A549 (cell line): Measurements from ENCODE around the gene RIPK4. TPM values are rescaled to one million over a fixed set of nuclear protein-coding genes. Genes with fewer than 3 reads are reported as not detected.

ENCODE experiments used
- ATAC-seq, 2 experiments: fragments of 200-7000 bp in 1 of 2; fragments of >200 bp in 1 of 2; cut with Nextera tagmentation in 1 of 2; cut with Tn5 transposase in 1 of 2; 3 replicates each; pipeline versions ENCODE4 v1.8.0 to v1.9.1; 2018 to 2020; ENCODE audit warnings: mild to moderate bottlenecking in 1 of 2, moderate library complexity in 1 of 2
- CTCF ChIA-PET: fragments of 300-600 bp; sonication (Branson Sonifier 250); formaldehyde crosslinking; extraction: SDS; loops from one replicate; lab custom pipeline; 2021; ENCODE audit warnings: antibody characterized with exemption, inconsistent platforms; lab: Yijun Ruan, JAX
- POLR2A ChIA-PET: fragments of 350-600 bp; formaldehyde crosslinking; extraction: SDS; loops from one replicate; lab custom pipeline; 2021; ENCODE audit warnings: antibody characterized with exemption, inconsistent platforms; lab: Yijun Ruan, JAX
- DNase-seq, 2 experiments: peaks; one replicate each; pipeline versions ENCODE4 v3.0.0 to v3.0.0-alpha.2; 2011 to 2016; ENCODE audit warnings: low read depth in 1 of 2, low spot score in 1 of 2
- FAIRE-seq: peaks from 2 replicates; lab custom pipeline; 2011; peaks lifted over from hg19 to GRCh38; lab: Jason Lieb, UNC
- H3K27ac ChIP-seq, 2 experiments: fragments of >200 bp; sonication (Bioruptor Twin); formaldehyde crosslinking; 3 replicates each; pipeline ENCODE4 v1.5.1; 2016 to 2017
- H3K4me1 ChIP-seq: fragments of >200 bp; sonication (Bioruptor Twin); formaldehyde crosslinking; 3 replicates; pipeline ENCODE4 v1.6.1; 2016
- H3K4me2 ChIP-seq: fragments of >200 bp; sonication (Bioruptor Twin); formaldehyde crosslinking; 3 replicates; pipeline ENCODE4 v1.6.1; 2016
- H3K4me3 ChIP-seq: fragments of >200 bp; sonication (Bioruptor Twin); formaldehyde crosslinking; 3 replicates; pipeline ENCODE4 v1.5.1; 2016
- H3K9me3 ChIP-seq: fragments of >200 bp; sonication (Bioruptor Twin); formaldehyde crosslinking; 3 replicates; pipeline ENCODE4 v1.6.1; 2016
- BCL3 ChIP-seq: fragments of >200 bp; sonication (Bioruptor Twin); formaldehyde crosslinking; IDR thresholded peaks from 3 replicates; pipeline ENCODE4 v1.6.1; 2016
- CBX8 ChIP-seq: fragments of 200-600 bp; sonication (generic); IDR thresholded peaks from 2 replicates; pipeline ENCODE4 v1.6.1; 2016
- EHMT2 ChIP-seq: fragments of 200-600 bp; sonication (generic); IDR thresholded peaks from 2 replicates; pipeline ENCODE4 v1.6.1; 2016; ENCODE audit warnings: antibody characterized with exemption, low read depth, mild to moderate bottlenecking, moderate library complexity
- ESRRA ChIP-seq: fragments of 150-350 bp; IDR thresholded peaks from 2 replicates; pipeline ENCODE4 v1.6.1; 2014; ENCODE audit warnings: mild to moderate bottlenecking, low read length, borderline replicate concordance
- HOXB13 ChIP-seq: fragments of 250-450 bp; sonication (Bioruptor Pico); IDR thresholded peaks from 2 replicates; pipeline ENCODE4 v1.5.0; 2020; ENCODE audit warnings: low read depth, mild to moderate bottlenecking, moderate library complexity
- MYC ChIP-seq: IDR thresholded peaks from 2 replicates; pipeline ENCODE4 v1.6.1; 2012; ENCODE audit warnings: mild to moderate bottlenecking, inconsistent platforms, low read length, improper control_type of control experiment, borderline replicate concordance
- NPAS2 ChIP-seq: fragments of 250-450 bp; sonication (Bioruptor Pico); IDR thresholded peaks from 2 replicates; pipeline ENCODE4 v1.8.0; 2022; ENCODE audit warnings: mild to moderate bottlenecking, moderate library complexity, borderline replicate concordance
- PHF8 ChIP-seq: fragments of 200-600 bp; sonication (generic); IDR thresholded peaks from 2 replicates; pipeline ENCODE4 v1.6.1; 2016; ENCODE audit warnings: low read depth, mild to moderate bottlenecking, antibody characterized with exemption, moderate library complexity, borderline replicate concordance
- POLR2A ChIP-seq: IDR thresholded peaks from 2 replicates; pipeline ENCODE4 v1.6.1; 2012; ENCODE audit warnings: mild to moderate bottlenecking, low read length
- RAD21 ChIP-seq, 2 experiments: fragments of >200 bp in 1 of 2; sonication (Bioruptor Twin) in 1 of 2; formaldehyde crosslinking in 1 of 2; IDR thresholded peaks in 1 of 2; conservative IDR thresholded peaks in 1 of 2; 2 replicates in 1 of 2; 3 replicates in 1 of 2; pipeline ENCODE4 v1.6.1; 2012 to 2018; ENCODE audit warnings: inconsistent platforms in 1 of 2
- RARB ChIP-seq: fragments of 250-450 bp; sonication (Bioruptor Pico); IDR thresholded peaks from 2 replicates; pipeline ENCODE4 v1.8.0; 2021; ENCODE audit warnings: mild to moderate bottlenecking, moderate library complexity
- SREBF2 ChIP-seq: fragments of 450-650 bp; IDR thresholded peaks from 2 replicates; pipeline ENCODE4 v1.6.1; 2014; ENCODE audit warnings: mild to moderate bottlenecking, moderate library complexity
- TP53 ChIP-seq: fragments of 250-450 bp; sonication (Bioruptor Pico); IDR thresholded peaks from 2 replicates; pipeline ENCODE4 v1.5.0; 2021; ENCODE audit warnings: mild to moderate bottlenecking, moderate library complexity
- WGBS: methylation state at CpG from one replicate; pipeline ENCODE4 v1.1.6; 2017; ENCODE audit errors: missing lambda C conversion rate; 5-methylcytosine and 5-hydroxymethylcytosine counted together
- polyA plus RNA-seq, 4 experiments: library from polyadenylated mRNA; depleted of rRNA in 3 of 4; stranded (reverse); fragments of >200 nt; fragmentation: RNase III in 1 of 4; extraction: RNeasy Plus Mini Kit Qiagen cat#74134 plus additional on column Dnase treatment in 1 of 4; gene quantifications; 2 replicates in 3 of 4; 3 replicates in 1 of 4; pipeline ENCODE4 v1.2.3, GENCODE V29; 2011 to 2017
- TF ChIP-seq, protein P1 (sequence below): fragments of >200 bp; sonication (Bioruptor Twin); formaldehyde crosslinking; IDR thresholded peaks from 3 replicates; pipeline ENCODE4 v1.5.1; 2016
- TF ChIP-seq, protein P2 (sequence below): IDR thresholded peaks from 2 replicates; pipeline ENCODE4 v1.6.1; 2012
- TF ChIP-seq, protein P3 (sequence below): fragments of 150-350 bp; IDR thresholded peaks from 2 replicates; pipeline ENCODE4 v1.6.1; 2014; ENCODE audit warnings: low read depth, mild to moderate bottlenecking, low read length
- TF ChIP-seq, protein P4 (sequence below): fragments of 250-450 bp; sonication (Bioruptor Pico); IDR thresholded peaks from 2 replicates; pipeline ENCODE4 v1.5.0; 2020; ENCODE audit warnings: low read depth, mild to moderate bottlenecking, moderate library complexity
- TF ChIP-seq, protein P5 (sequence below): fragments of 200-600 bp; sonication (generic); IDR thresholded peaks from 2 replicates; pipeline ENCODE4 v1.6.1; 2016; ENCODE audit warnings: antibody characterized with exemption, mild to moderate bottlenecking, moderate library complexity
- TF ChIP-seq, protein P6 (sequence below): fragments of 450-650 bp; IDR thresholded peaks from 2 replicates; pipeline ENCODE4 v1.6.1; 2014; ENCODE audit warnings: antibody characterized with exemption

Gene RIPK4
- polyA plus RNA-seq, 2 of the 4 experiments (the other 2 are of a cell fraction): 3.0 to 5.7 TPM

DNA sequence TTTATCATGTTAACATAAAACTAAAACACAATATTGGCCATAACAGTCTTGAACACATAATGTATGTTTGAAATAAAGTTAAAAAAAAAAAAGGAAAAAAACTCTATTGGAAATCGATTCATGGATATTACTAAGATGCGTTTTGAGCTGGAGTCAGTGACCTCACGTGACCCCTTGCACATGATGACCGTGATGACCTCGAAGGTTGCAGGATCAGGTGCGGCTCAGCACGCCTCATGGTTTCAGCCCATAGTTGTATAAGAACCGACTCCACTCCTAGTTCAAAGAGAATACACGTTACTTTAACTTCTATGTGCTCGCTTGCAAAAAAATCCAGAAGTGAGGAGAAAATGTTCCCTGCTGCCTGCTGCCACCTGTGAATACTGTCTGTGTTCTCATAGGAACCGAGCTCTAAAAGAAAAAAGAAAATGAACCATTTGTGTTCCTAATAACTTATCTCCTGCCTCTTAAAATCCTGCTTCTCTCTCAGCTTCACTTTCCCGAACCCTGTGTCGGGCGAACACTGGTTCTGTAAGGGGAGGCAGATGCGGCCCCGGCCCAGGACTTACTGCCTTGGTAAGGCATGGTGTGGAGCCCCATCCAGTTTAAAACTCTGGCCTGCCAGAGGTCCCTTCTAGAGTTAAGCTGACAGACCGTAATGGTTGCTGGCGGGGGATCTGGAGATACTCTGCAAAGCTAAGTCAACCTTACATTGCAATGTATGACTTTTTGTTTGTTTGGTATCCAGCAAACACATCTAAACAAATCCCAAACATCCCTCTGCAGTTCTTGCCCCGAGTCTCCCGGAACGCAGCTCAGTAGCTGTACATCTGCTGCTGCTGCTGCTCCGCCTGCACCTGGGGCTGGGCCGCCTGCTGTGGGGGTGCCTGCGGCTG lies 33.8 kb upstream of the RIPK4 start:
- Histone ChIP-seq H3K4me2 (no peak overlapping the region), H3K27ac (no peak overlapping the region), H3K4me3 (no peak overlapping the region), H3K4me1 (no peaks in the 10 kb centered on the region), H3K9me3 (no peaks in the 10 kb centered on the region)
- CTCF ChIA-PET: interaction anchor here (1.0 to 1.9 kb wide), 3 partner anchors 12 to 188 kb away, joined by 5 to 8 read pairs (median 6); no protein-coding TSS in a partner anchor
- DNase-seq (no peak), ATAC-seq (no peak), FAIRE-seq (no peak)
- WGBS: 83% methylated on average over 21 of the region's 24 CpGs
- TF ChIP-seq, protein P1, sequence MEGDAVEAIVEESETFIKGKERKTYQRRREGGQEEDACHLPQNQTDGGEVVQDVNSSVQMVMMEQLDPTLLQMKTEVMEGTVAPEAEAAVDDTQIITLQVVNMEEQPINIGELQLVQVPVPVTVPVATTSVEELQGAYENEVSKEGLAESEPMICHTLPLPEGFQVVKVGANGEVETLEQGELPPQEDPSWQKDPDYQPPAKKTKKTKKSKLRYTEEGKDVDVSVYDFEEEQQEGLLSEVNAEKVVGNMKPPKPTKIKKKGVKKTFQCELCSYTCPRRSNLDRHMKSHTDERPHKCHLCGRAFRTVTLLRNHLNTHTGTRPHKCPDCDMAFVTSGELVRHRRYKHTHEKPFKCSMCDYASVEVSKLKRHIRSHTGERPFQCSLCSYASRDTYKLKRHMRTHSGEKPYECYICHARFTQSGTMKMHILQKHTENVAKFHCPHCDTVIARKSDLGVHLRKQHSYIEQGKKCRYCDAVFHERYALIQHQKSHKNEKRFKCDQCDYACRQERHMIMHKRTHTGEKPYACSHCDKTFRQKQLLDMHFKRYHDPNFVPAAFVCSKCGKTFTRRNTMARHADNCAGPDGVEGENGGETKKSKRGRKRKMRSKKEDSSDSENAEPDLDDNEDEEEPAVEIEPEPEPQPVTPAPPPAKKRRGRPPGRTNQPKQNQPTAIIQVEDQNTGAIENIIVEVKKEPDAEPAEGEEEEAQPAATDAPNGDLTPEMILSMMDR: no peak
- TF ChIP-seq PHF8 (no peak), MYC (no peak), RAD21 (conservative IDR thresholded peaks at IDR 0.05 in 1 of 2, IDR thresholded peaks at IDR 0.05 in 1 of 2) (no peak), TP53 (CRISPR knock-in tag) (no peak), ESRRA (no peak), SREBF2 (no peak), POLR2A (no peak), EHMT2 (no peak), CBX8 (no peak), RARB (CRISPR knock-in tag) (no peak), NPAS2 (no peak), HOXB13 (no peak), BCL3 (no peak)
- TF ChIP-seq, protein P2, sequence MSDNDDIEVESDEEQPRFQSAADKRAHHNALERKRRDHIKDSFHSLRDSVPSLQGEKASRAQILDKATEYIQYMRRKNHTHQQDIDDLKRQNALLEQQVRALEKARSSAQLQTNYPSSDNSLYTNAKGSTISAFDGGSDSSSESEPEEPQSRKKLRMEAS: no peak
- TF ChIP-seq, protein P3, sequence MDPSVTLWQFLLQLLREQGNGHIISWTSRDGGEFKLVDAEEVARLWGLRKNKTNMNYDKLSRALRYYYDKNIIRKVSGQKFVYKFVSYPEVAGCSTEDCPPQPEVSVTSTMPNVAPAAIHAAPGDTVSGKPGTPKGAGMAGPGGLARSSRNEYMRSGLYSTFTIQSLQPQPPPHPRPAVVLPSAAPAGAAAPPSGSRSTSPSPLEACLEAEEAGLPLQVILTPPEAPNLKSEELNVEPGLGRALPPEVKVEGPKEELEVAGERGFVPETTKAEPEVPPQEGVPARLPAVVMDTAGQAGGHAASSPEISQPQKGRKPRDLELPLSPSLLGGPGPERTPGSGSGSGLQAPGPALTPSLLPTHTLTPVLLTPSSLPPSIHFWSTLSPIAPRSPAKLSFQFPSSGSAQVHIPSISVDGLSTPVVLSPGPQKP: no peak
- TF ChIP-seq, protein P4, sequence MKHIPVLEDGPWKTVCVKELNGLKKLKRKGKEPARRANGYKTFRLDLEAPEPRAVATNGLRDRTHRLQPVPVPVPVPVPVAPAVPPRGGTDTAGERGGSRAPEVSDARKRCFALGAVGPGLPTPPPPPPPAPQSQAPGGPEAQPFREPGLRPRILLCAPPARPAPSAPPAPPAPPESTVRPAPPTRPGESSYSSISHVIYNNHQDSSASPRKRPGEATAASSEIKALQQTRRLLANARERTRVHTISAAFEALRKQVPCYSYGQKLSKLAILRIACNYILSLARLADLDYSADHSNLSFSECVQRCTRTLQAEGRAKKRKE (CRISPR knock-in tag): no peak
- TF ChIP-seq, protein P5, sequence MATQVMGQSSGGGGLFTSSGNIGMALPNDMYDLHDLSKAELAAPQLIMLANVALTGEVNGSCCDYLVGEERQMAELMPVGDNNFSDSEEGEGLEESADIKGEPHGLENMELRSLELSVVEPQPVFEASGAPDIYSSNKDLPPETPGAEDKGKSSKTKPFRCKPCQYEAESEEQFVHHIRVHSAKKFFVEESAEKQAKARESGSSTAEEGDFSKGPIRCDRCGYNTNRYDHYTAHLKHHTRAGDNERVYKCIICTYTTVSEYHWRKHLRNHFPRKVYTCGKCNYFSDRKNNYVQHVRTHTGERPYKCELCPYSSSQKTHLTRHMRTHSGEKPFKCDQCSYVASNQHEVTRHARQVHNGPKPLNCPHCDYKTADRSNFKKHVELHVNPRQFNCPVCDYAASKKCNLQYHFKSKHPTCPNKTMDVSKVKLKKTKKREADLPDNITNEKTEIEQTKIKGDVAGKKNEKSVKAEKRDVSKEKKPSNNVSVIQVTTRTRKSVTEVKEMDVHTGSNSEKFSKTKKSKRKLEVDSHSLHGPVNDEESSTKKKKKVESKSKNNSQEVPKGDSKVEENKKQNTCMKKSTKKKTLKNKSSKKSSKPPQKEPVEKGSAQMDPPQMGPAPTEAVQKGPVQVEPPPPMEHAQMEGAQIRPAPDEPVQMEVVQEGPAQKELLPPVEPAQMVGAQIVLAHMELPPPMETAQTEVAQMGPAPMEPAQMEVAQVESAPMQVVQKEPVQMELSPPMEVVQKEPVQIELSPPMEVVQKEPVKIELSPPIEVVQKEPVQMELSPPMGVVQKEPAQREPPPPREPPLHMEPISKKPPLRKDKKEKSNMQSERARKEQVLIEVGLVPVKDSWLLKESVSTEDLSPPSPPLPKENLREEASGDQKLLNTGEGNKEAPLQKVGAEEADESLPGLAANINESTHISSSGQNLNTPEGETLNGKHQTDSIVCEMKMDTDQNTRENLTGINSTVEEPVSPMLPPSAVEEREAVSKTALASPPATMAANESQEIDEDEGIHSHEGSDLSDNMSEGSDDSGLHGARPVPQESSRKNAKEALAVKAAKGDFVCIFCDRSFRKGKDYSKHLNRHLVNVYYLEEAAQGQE: no peak
- TF ChIP-seq, protein P6, sequence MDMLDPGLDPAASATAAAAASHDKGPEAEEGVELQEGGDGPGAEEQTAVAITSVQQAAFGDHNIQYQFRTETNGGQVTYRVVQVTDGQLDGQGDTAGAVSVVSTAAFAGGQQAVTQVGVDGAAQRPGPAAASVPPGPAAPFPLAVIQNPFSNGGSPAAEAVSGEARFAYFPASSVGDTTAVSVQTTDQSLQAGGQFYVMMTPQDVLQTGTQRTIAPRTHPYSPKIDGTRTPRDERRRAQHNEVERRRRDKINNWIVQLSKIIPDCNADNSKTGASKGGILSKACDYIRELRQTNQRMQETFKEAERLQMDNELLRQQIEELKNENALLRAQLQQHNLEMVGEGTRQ: no peak
- POLR2A ChIA-PET: interaction anchor here (0.6 kb wide), 1 partner anchor 15 kb away, joined by 3 read pairs; no protein-coding TSS in a partner anchor
